Kidney (tissue), 2 donors: Measurements from ENCODE around the gene NDUFA11. TPM values are rescaled to one million over a fixed set of nuclear protein-coding genes. Genes with fewer than 3 reads are reported as not detected.

Experiments
- polyA plus RNA-seq: library from polyadenylated mRNA; stranded (reverse); fragments of 350-450 nt; fragmentation: Illumina TruSeq; extraction: RNeasy Lipid Tissue Mini Kit (QIAGEN cat#74804); gene quantifications from one replicate; pipeline ENCODE4 v1.2.3, GENCODE V29; 2014; ENCODE audit warnings: low read depth, low replicate concordance; ENCODE audit not compliant: insufficient read depth
- total RNA-seq: library from RNA; stranded (reverse); fragmentation: NEBNext Ultra II Directional; extraction: Animal tissue kit (Norgen Biotek cat#: 25700); gene quantifications from one replicate; pipeline ENCODE4 v1.2.1, GENCODE V29; 2021
- donor health status: DM: yes; HTN: yes; CAD: no.

NDUFA11 gene
- total and polyA plus RNA-seq, 2 donors from 2014 or later, result 200 to 763 TPM

Other genes starting within 250 kb of the NDUFA11 start
- 74.6 TPM for gene MICOS13, start 223.3 kb downstream of the NDUFA11 start, total RNA-seq
- gene MICOS13, start 223.3 kb downstream of the NDUFA11 start, polyA plus RNA-seq, result 244 TPM
- gene HSD11B1L, start 222.8 kb downstream of the NDUFA11 start, total RNA-seq, result 7.8 TPM
- gene HSD11B1L, start 222.8 kb downstream of the NDUFA11 start, polyA plus RNA-seq, result 29.9 TPM
- gene RPL36, start 213.5 kb downstream of the NDUFA11 start, total RNA-seq, result 564 TPM
- gene RPL36, start 213.5 kb downstream of the NDUFA11 start, polyA plus RNA-seq, result 1,593 TPM
- gene LONP1, start 183.6 kb downstream of the NDUFA11 start, total RNA-seq, result 67.1 TPM
- gene LONP1, start 183.6 kb downstream of the NDUFA11 start, polyA plus RNA-seq, result 71.5 TPM
- gene CATSPERD, start 183.2 kb downstream of the NDUFA11 start, total RNA-seq, result not detected
- gene CATSPERD, start 183.2 kb downstream of the NDUFA11 start, polyA plus RNA-seq, result not detected
- gene PRR22, start 119.0 kb downstream of the NDUFA11 start, total RNA-seq, result 4.2 TPM
- gene PRR22, start 119.0 kb downstream of the NDUFA11 start, polyA plus RNA-seq, result 4.1 TPM
- gene DUS3L, start 112.6 kb downstream of the NDUFA11 start, total RNA-seq, result 37.6 TPM
- 18.1 TPM for gene DUS3L, start 112.6 kb downstream of the NDUFA11 start, polyA plus RNA-seq
- gene NRTN, start 98.7 kb downstream of the NDUFA11 start, total RNA-seq, result 3.5 TPM
- gene NRTN, start 98.7 kb downstream of the NDUFA11 start, polyA plus RNA-seq, result 5.8 TPM
- gene FUT6, start 64.1 kb downstream of the NDUFA11 start, total RNA-seq, result 13.0 TPM
- gene FUT6, start 64.1 kb downstream of the NDUFA11 start, polyA plus RNA-seq, result 58.4 TPM
- gene FUT3, start 52.3 kb downstream of the NDUFA11 start, total RNA-seq, result 3.0 TPM
- gene FUT3, start 52.3 kb downstream of the NDUFA11 start, polyA plus RNA-seq, result 6.5 TPM
- 0.22 TPM for gene FUT5, start 33.2 kb downstream of the NDUFA11 start, total RNA-seq
- gene FUT5, start 33.2 kb downstream of the NDUFA11 start, polyA plus RNA-seq, result not detected
- 8.7 TPM for gene VMAC, start 1.1 kb upstream of the NDUFA11 start, total RNA-seq
- 2.3 TPM for gene VMAC, start 1.1 kb upstream of the NDUFA11 start, polyA plus RNA-seq
- 82.1 TPM for gene CAPS, start 10.5 kb upstream of the NDUFA11 start, total RNA-seq
- 53.0 TPM for gene CAPS, start 10.5 kb upstream of the NDUFA11 start, polyA plus RNA-seq
- gene RANBP3, start 74.3 kb upstream of the NDUFA11 start, total RNA-seq, result 69.7 TPM
- gene RANBP3, start 74.3 kb upstream of the NDUFA11 start, polyA plus RNA-seq, result 33.7 TPM
- 12.6 TPM for gene RFX2, start 206.7 kb upstream of the NDUFA11 start, total RNA-seq
- 4.6 TPM for gene RFX2, start 206.7 kb upstream of the NDUFA11 start, polyA plus RNA-seq
- gene ACSBG2, start 231.9 kb upstream of the NDUFA11 start, total RNA-seq, result not detected
- gene ACSBG2, start 231.9 kb upstream of the NDUFA11 start, polyA plus RNA-seq, result 2.1 TPM